H1 (cell line): ENCODE results near the gene PLA2G4E. TPM values are rescaled to one million over a fixed set of nuclear protein-coding genes. Genes with fewer than 3 reads are reported as not detected.

Experiments
- CTCF ChIA-PET: fragments of 300-600 bp; sonication (Branson Sonifier 250); formaldehyde crosslinking; loops from one replicate; lab custom pipeline; 2021; ENCODE audit not compliant: partially characterized antibody; lab: Charles Lee
- POLR2A ChIA-PET: fragments of 300-600 bp; sonication (Branson Sonifier 250); formaldehyde crosslinking; loops from one replicate; lab custom pipeline; 2021; ENCODE audit warnings: inconsistent platforms; ENCODE audit not compliant: partially characterized antibody; lab: Charles Lee
- DNase-seq, 2 experiments: peaks; one replicate each; pipeline versions ENCODE4 v3.0.0 to v3.0.0-alpha.2; 2010 to 2022; ENCODE audit warnings: low spot score in 2 of 2, low read depth in 1 of 2, mixed read lengths in 1 of 2
- FAIRE-seq: peaks from 2 replicates; lab custom pipeline; 2011; peaks lifted over from hg19 to GRCh38; lab: Jason Lieb, UNC
- H2AFZ ChIP-seq: 2 replicates; pipeline ENCODE4 v1.8.1; 2012; ENCODE audit warnings: low read length, inconsistent platforms
- H2AK5ac ChIP-seq: 2 replicates; pipeline ENCODE4 v1.6.1; 2013; ENCODE audit warnings: low read depth, low read length
- H2BK120ac ChIP-seq: replicated peaks from 2 replicates; pipeline ENCODE3; 2013; ENCODE audit warnings: low read depth, low read length, inconsistent platforms
- H2BK12ac ChIP-seq: 2 replicates; pipeline ENCODE4 v1.6.1; 2013; ENCODE audit warnings: low read depth, low read length
- H2BK15ac ChIP-seq: 2 replicates; pipeline ENCODE4 v1.6.1; 2013; ENCODE audit warnings: low read length
- H2BK20ac ChIP-seq: 2 replicates; pipeline ENCODE4 v1.6.1; 2013; ENCODE audit warnings: low read length
- H2BK5ac ChIP-seq: 2 replicates; pipeline ENCODE4 v1.6.1; 2013; ENCODE audit warnings: low read depth, low read length
- H3K14ac ChIP-seq: 2 replicates; pipeline ENCODE4 v1.6.1; 2013; ENCODE audit warnings: inconsistent platforms; ENCODE audit not compliant: insufficient read length
- H3K18ac ChIP-seq: 2 replicates; pipeline ENCODE4 v1.6.1; 2013; ENCODE audit warnings: low read length; ENCODE audit errors: extremely low read depth
- H3K23ac ChIP-seq: 2 replicates; pipeline ENCODE4 v1.6.1; 2013; ENCODE audit warnings: inconsistent platforms; ENCODE audit not compliant: insufficient read length
- H3K23me2 ChIP-seq: 2 replicates; pipeline ENCODE4 v1.6.1; 2013; ENCODE audit warnings: low read depth, low read length
- H3K27ac ChIP-seq: 2 replicates; pipeline ENCODE4 v1.6.1; 2011; ENCODE audit warnings: low read depth, low read length, inconsistent platforms
- H3K27me3 ChIP-seq, 4 experiments: replicated peaks in 1 of 4; 1 replicate in 1 of 4; 2 replicates in 3 of 4; pipeline versions ENCODE4 v1.6.1 to v1.8.1; 2011 to 2013; ENCODE audit warnings: low read length in 3 of 4, mild to moderate bottlenecking in 3 of 4, inconsistent platforms in 2 of 4, mixed read lengths in 2 of 4, moderate library complexity in 1 of 4; ENCODE audit not compliant: control insufficient read depth in 3 of 4, insufficient read depth in 3 of 4; ENCODE audit errors: extremely low read depth in 1 of 4
- H3K36me3 ChIP-seq, 4 experiments: 2 replicates each; pipeline versions ENCODE4 v1.6.1 to v1.8.1; 2011 to 2013; ENCODE audit warnings: mild to moderate bottlenecking in 4 of 4, low read length in 3 of 4, moderate library complexity in 2 of 4, control low read depth in 1 of 4, inconsistent platforms in 1 of 4; ENCODE audit not compliant: insufficient read depth in 4 of 4, control insufficient read depth in 2 of 4
- H3K4ac ChIP-seq: replicated peaks from 2 replicates; pipeline ENCODE3; 2013; ENCODE audit warnings: low read length, low read depth, mixed read lengths, inconsistent platforms; ENCODE audit not compliant: insufficient read length
- H3K4me1 ChIP-seq, 4 experiments: replicated peaks in 1 of 4; 1 replicate in 1 of 4; 2 replicates in 3 of 4; pipeline versions ENCODE4 v1.6.1 to v1.8.1; 2011 to 2013; ENCODE audit warnings: low read length in 3 of 4, inconsistent platforms in 2 of 4, mixed read lengths in 1 of 4; ENCODE audit not compliant: insufficient read depth in 4 of 4, control insufficient read depth in 3 of 4
- H3K4me2 ChIP-seq, 2 experiments: 2 replicates each; pipeline versions ENCODE4 v1.6.1 to v1.8.1; 2011 to 2013; ENCODE audit warnings: low read depth in 2 of 2, low read length in 2 of 2, control low read depth in 1 of 2, inconsistent platforms in 1 of 2, mild to moderate bottlenecking in 1 of 2; ENCODE audit not compliant: insufficient read depth in 1 of 2
- H3K4me3 ChIP-seq, 4 experiments: fragments of 200-600, 300-600 bp in 1 of 4; sonication (generic), shearing (Covaris generic), sonication (Bioruptor Twin) in 1 of 4; 2 replicates each; pipeline versions ENCODE4 v1.5.1 to v1.8.1; 2011 to 2016; ENCODE audit warnings: low read length in 4 of 4, low read depth in 3 of 4, control low read depth in 2 of 4, inconsistent platforms in 2 of 4, mild to moderate bottlenecking in 2 of 4, mixed read lengths in 1 of 4, moderate library complexity in 1 of 4; ENCODE audit not compliant: insufficient read depth in 2 of 4; ENCODE audit errors: extremely low read depth in 1 of 4
- H3K56ac ChIP-seq: replicated peaks from 2 replicates; pipeline ENCODE3; 2013; ENCODE audit warnings: low read depth, mild to moderate bottlenecking, mixed read lengths, low read length, inconsistent platforms; ENCODE audit not compliant: insufficient read length
- H3K79me1 ChIP-seq: 2 replicates; pipeline ENCODE4 v1.6.1; 2013; ENCODE audit warnings: low read depth, low read length, control low read depth
- H3K79me2 ChIP-seq, 2 experiments: 2 replicates each; pipeline versions ENCODE4 v1.6.1 to v1.8.1; 2012 to 2013; ENCODE audit warnings: low read length in 2 of 2, mild to moderate bottlenecking in 2 of 2, inconsistent platforms in 1 of 2; ENCODE audit not compliant: insufficient read depth in 2 of 2, control insufficient read depth in 1 of 2
- H3K9ac ChIP-seq, 4 experiments: replicated peaks in 1 of 4; 1 replicate in 1 of 4; 2 replicates in 3 of 4; pipeline versions ENCODE4 v1.6.1 to v1.8.1; 2011 to 2013; ENCODE audit warnings: low read depth in 3 of 4, low read length in 3 of 4, control low read depth in 2 of 4, mild to moderate bottlenecking in 2 of 4, moderate library complexity in 2 of 4, inconsistent platforms in 1 of 4; ENCODE audit errors: extremely low read depth in 1 of 4
- H3K9me3 ChIP-seq, 2 experiments: 2 replicates each; pipeline versions ENCODE4 v1.6.1 to v1.8.1; 2012 to 2013; ENCODE audit warnings: mild to moderate bottlenecking in 2 of 2, moderate library complexity in 2 of 2, control low read depth in 1 of 2, inconsistent platforms in 1 of 2, low read depth in 1 of 2, low read length in 1 of 2, mixed read lengths in 1 of 2; ENCODE audit not compliant: insufficient read depth in 2 of 2
- H4K20me1 ChIP-seq, 2 experiments: replicated peaks in 1 of 2; 2 replicates each; pipeline versions ENCODE3 to v1.8.1; 2011 to 2013; ENCODE audit warnings: inconsistent platforms in 2 of 2, low read length in 2 of 2, mild to moderate bottlenecking in 1 of 2; ENCODE audit not compliant: insufficient read depth in 2 of 2, control insufficient read depth in 1 of 2
- H4K5ac ChIP-seq: 2 replicates; pipeline ENCODE4 v1.6.1; 2013; ENCODE audit warnings: low read length, low read depth, mixed read lengths, inconsistent platforms; ENCODE audit not compliant: insufficient read length
- H4K8ac ChIP-seq: 2 replicates; pipeline ENCODE4 v1.8.0; 2013; ENCODE audit warnings: mild to moderate bottlenecking, moderate library complexity, low read length, inconsistent platforms; ENCODE audit not compliant: insufficient read depth; ENCODE audit errors: extremely low read depth
- H4K91ac ChIP-seq: replicated peaks from 2 replicates; pipeline ENCODE3; 2013; ENCODE audit warnings: low read length, mixed read lengths, inconsistent platforms; ENCODE audit not compliant: insufficient read length
- CEBPB ChIP-seq: IDR thresholded peaks from 2 replicates; pipeline ENCODE4 v1.6.1; 2012; ENCODE audit warnings: low read depth, low read length
- WGBS, 2 experiments: shearing (Covaris generic) in 1 of 2; methylation state at CpG; one replicate each; pipeline versions ENCODE4 v1.1.6 to v1.1.7; 2013 to 2015; ENCODE audit warnings: low lambda C conversion rate in 2 of 2, mixed read lengths in 2 of 2, inconsistent platforms in 1 of 2, low coverage in 1 of 2, missing lambda C conversion rate in 1 of 2; ENCODE audit not compliant: insufficient replicate concordance in 2 of 2, insufficient coverage in 1 of 2, insufficient read length in 1 of 2; ENCODE audit errors: extremely low coverage in 1 of 2, missing lambda C conversion rate in 1 of 2; 5-methylcytosine and 5-hydroxymethylcytosine counted together
- polyA plus RNA-seq, 7 experiments: library from polyadenylated mRNA; depleted of rRNA in 3 of 7; stranded (reverse) in 5 of 7; unstranded in 2 of 7; fragments of >200 nt in 5 of 7; fragments of 200-250 nt in 2 of 7; gene quantifications; 1 replicate in 5 of 7; 2 replicates in 1 of 7; 4 replicates in 1 of 7; pipeline versions ENCODE4 v1.2.1 to v1.2.3, GENCODE V29; 2011 to 2013; ENCODE audit warnings: missing spikeins in 2 of 7, mixed read lengths in 2 of 7
- total RNA-seq: library from RNA; stranded (reverse); fragmentation: NEBNext Ultra II Directional; extraction: Animal tissue kit (Norgen Biotek cat#: 25700); gene quantifications from 2 replicates; pipeline ENCODE4 v1.2.1, GENCODE V29; 2021

Gene PLA2G4E
- total and polyA plus RNA-seq, 2 of the 8 experiments (the other 6 are each of a cell fraction or from before 2014, with no cell fraction given): 0.03 TPM; not detected in 1

DNA sequence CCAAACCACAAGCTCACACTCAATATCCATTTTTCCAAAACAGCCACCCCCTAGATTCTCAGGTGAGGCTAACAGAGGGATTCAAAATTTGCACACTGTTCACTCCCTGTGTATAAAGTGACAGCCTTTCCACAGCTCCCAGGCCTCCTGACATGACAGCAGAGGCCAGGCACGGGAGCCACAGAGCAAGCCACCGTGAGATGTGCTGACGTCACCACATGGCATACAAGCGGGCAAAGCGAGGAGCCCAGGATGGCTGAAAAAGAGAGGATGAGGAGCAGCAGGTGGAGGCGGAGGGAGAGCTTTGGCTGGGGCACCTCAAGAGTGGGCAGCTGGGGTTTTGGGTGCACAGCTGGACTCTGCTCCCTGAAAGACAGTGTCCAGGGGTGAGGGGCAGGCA is 75.6 kb downstream of the PLA2G4E start:
- Histone ChIP-seq H3K23ac (no peak overlapping the region), H3K4me2 (no peak overlapping the region), H4K20me1 (peaks cover 1 to 11% of the 10 kb centered on the region in 2 experiments), H3K79me1 (peaks cover 2% of the 10 kb centered on the region), H3K27ac (no peak overlapping the region), H2BK12ac (no peak overlapping the region), H3K56ac (no peak overlapping the region), H2AK5ac (no peak overlapping the region), H3K4me3 (no peak overlapping the region), H3K79me2 (peaks cover 0 to 4% of the 10 kb centered on the region in 2 experiments; a peak in 1 of 4 replicates), H2BK5ac (no peak overlapping the region), H2BK20ac (no peak overlapping the region), H3K27me3 (no peaks in the 10 kb centered on the region), H3K9me3 (no peaks in the 10 kb centered on the region), H4K5ac (no peak overlapping the region), H3K4ac (no peak overlapping the region), H2BK120ac (no peak overlapping the region), H4K91ac (no peak overlapping the region), H3K9ac (no peak overlapping the region), H2AFZ (no peak overlapping the region), H3K36me3 (peaks cover 2 to 10% (median 5%) of the 10 kb centered on the region in 4 experiments; a peak in 6 of 8 replicates), H3K18ac (no peak overlapping the region), H3K23me2 (no peaks in the 10 kb centered on the region), H3K4me1 (peaks cover 2 to 4% (median 3%) of the 10 kb centered on the region in 4 experiments; a peak in 3 of 7 replicates), H2BK15ac (no peak overlapping the region), H3K14ac (no peak overlapping the region), H4K8ac (no peak overlapping the region)
- ChIA-PET CTCF (interaction anchor here (1.3 to 1.5 kb wide), 2 partner anchors 11 to 12 kb away, joined by 3 to 4 read pairs; no protein-coding TSS in a partner anchor), POLR2A (no interaction called here)
- DNase-seq (no peak), FAIRE-seq (no peak)
- 95% methylated on average over 6 of the region's 6 CpGs; no CpG with 5 or more reads in 1 of the 2 experiments for WGBS, 2 experiments
- no peak for TF ChIP-seq CEBPB
